Measurements from ENCODE around the gene ATG7. TPM values are rescaled to one million over a fixed set of nuclear protein-coding genes. Genes with fewer than 3 reads are reported as not detected.

The ATG7 gene
- total and polyA plus RNA-seq, 12 donors = 9.1 to 118 (median 40.0) TPM

- Histone ChIP-seq H3K4me1 (replicated peaks in 1 of 2) (peaks cover 0 to 40% of the 10 kb centered on the region in 2 donors), H3K27me3 (no peaks in the 10 kb centered on the region), H3K9me3 (replicated peaks in 1 of 3) (no peaks in the 10 kb centered on the region), H3K36me3 (replicated peaks in 1 of 2) (peaks cover 0 to 52% of the 10 kb centered on the region in 2 donors), H3K4me3 (no peak overlapping the region), H3K27ac (peak overlapping the region in 2 of 5 donors; percentile 35 to 74)
- peak in 1 of 7 donors; percentile 27 for DNase-seq
- TF ChIP-seq POLR2A (IDR thresholded peaks at IDR 0.05) (no peak), CTCF (IDR thresholded peaks at IDR 0.05) (no peak)
- 58 to 74% (median 63%) methylated on average over 15 of the region's 15 CpGs for whole genome bisulfite sequencing, 4 donors
- intact Hi-C loops (cut with DNase I) = no loop called here
Measured at GRCh38 chr3:11559816-11560633, 287.8 kb downstream of the ATG7 start.

GRCh38 chr3:11560746-11561145 is 288.5 kb downstream of the ATG7 start:
- TF ChIP-seq POLR2A (IDR thresholded peaks at IDR 0.05) (no peak), CTCF (IDR thresholded peaks at IDR 0.05) (no peak)
- Histone ChIP-seq H3K9me3 (replicated peaks in 1 of 3) (no peaks in the 10 kb centered on the region), H3K4me3 (no peak overlapping the region), H3K4me1 (replicated peaks in 1 of 2) (peaks cover 0 to 35% of the 10 kb centered on the region in 2 donors), H3K27me3 (no peaks in the 10 kb centered on the region), H3K36me3 (replicated peaks in 1 of 2) (peaks cover 0 to 49% of the 10 kb centered on the region in 2 donors), H3K27ac (peak overlapping the region in 3 of 5 donors; percentile 4 to 74 (median 37))
- peak in 1 of 7 donors; percentile 27 for DNase-seq
- 83 to 89% (median 87%) methylated on average over 11 to 12 of the region's 12 CpGs for WGBS, 4 donors
- intact Hi-C loops (cut with DNase I) = no loop called here

- intact Hi-C loops (cut with DNase I) = no loop called here
- peak in 2 of 7 donors; percentile 14 to 21 for DNase-seq
Measured at GRCh38 chr3:11562277-11562881, 290.2 kb downstream of the ATG7 start.

More at GRCh38 chr3:11562277-11562881, 290.2 kb downstream of the ATG7 start:
- TF ChIP-seq CTCF (IDR thresholded peaks at IDR 0.05) (no peak), POLR2A (IDR thresholded peaks at IDR 0.05) (no peak)
- no peak overlapping the region for H3K4me3 ChIP-seq
- H3K9me3 ChIP-seq (replicated peaks in 1 of 3) = no peaks in the 10 kb centered on the region
- H3K27me3 ChIP-seq = no peaks in the 10 kb centered on the region
- peak overlapping the region in 3 of 5 donors; percentile 7 to 66 (median 37) for H3K27ac ChIP-seq
- H3K4me1 ChIP-seq (replicated peaks in 1 of 2) = peaks cover 0 to 28% of the 10 kb centered on the region in 2 donors
- 68 to 82% (median 77%) methylated on average over 4 to 17 of the region's 17 CpGs for WGBS, 4 donors
- peaks cover 0 to 46% of the 10 kb centered on the region in 2 donors for H3K36me3 ChIP-seq (replicated peaks in 1 of 2)
